ENCODE data around the gene ATP5PB.
A peak's percentile ranks its signal among the peaks of the same experiment; 100 is the strongest.

Gene ATP5PB

GRCh38 chr1:111446967-111447892, 2.0 kb upstream of the ATP5PB start:
- DNase-seq (ENCODE audit: low read depth): no peak

- DNase-seq (ENCODE audit: low read depth): peak; percentile 16
Measured at GRCh38 chr1:111448482-111448917, 764 bp upstream of the ATP5PB start.

DNA sequence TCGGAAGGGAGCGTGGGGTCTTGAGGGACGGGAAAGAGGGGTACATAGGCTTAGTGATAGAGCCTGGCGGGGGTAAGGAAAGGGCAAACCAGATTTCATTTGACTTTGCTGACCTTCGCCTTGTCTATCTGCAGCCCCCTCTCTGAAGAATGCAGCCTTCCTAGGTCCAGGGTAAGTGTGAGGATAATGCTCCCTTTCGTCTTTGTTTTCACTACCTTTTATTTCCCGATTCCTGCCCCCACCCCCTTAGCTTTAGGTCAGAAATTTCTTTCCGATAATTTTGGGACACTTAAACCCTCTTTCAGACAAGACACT, 396 bp downstream of the ATP5PB start:
- no peak for DNase-seq (ENCODE audit: low read depth)

DNA sequence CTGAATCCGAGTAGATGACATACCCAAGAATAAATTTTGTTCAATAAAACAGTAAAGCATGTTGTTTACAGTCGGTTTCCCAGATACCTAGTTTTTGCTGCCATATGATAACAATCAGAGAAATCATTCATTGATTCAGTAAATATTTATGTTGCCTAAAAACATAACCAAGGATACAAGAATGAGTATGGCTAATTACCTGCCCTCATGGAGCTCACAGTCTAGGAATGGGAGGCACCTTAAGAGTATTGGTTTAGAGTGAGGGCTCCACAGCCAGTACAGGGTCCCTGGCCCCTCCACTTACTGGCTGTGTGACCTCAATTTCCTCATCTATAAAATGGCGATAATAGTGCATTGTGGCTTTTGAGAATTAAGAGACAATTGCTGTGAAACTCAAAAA, 921 bp downstream of the ATP5PB start:
- no peak for DNase-seq (ENCODE audit: low read depth)

DNA sequence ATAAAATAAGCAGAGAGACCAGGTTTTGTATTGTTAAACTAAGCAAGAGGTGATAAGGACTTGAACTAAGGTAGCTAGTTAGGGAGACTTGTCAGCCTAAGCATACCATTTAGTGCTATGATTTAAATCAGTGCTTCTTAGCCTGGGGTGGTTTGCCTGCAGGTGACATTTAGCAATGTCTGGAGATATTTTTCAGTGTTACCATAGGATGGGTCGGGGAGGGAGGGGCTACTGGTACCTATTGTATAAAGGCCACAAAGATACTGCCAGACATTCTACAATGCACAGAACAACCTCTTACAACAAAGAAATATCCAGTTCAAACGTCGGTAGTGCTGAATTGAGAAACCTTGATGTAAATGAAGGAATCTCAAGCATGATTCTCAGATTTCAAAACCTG, 3.3 kb downstream of the ATP5PB start:
- DNase-seq (ENCODE audit: low read depth): no peak

DNA sequence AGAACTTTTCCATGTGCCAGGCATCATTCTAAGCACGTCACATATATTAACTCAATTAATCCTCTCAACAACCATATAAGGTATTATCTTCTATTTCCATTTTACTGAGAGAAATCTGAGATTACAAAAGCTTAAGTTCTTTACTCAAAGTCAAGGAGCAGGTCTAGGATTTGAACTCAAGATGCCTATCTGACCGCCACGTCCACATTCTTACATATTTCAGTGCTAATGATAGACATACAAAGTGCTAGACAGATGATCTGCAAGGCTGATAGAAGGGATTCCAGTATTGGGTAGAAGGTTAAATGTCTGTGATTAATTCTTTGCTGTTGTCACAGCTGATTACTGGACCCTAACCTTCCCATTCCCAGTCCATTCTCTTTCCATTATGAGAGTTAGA, 4.4 kb downstream of the ATP5PB start:
- DNase-seq (ENCODE audit: low read depth): peak; percentile 11

- DNase-seq (ENCODE audit: low read depth): no peak
Measured at GRCh38 chr1:111454859-111455641, 5.8 kb downstream of the ATP5PB start.

DNA sequence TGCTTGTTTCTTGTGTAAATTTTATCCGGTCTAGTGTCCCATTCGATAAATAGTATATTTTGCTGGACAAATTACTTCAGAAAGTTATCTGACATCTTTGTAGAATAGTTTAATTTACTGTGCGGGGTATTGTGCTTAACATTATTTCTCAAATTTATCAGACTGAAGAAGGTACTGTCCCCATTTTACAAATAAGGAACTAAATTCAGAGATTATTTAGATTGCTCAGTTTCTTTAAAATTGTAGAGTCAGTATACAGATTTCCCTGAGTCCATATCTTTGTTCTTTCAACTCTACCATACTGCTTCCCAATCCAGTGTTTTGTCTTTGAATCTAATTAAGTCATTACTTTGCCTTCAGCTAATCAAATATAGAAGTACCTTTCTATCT, 6.4 kb downstream of the ATP5PB start:
- no peak for DNase-seq (ENCODE audit: low read depth)

DNA sequence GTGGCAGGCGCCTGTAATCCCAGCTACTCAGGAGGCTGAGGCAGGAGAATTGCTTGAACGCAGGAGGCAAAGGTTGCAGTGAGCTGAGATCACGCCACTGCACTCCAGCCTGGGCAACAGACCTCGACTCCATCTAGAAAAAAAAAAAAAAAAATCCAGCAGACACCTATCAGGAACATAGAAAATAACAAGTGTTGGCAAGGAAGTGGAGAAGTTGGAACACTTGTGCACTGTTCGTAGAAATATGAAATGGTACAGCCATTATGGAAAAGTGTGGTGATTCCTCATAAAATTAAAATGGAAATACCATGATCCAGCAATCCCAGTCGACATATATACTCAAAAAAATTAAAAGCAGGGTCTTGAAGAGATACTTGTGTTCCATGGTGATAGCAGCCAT, 12.5 kb downstream of the ATP5PB start:
- no peak for DNase-seq (ENCODE audit: low read depth)

DNA sequence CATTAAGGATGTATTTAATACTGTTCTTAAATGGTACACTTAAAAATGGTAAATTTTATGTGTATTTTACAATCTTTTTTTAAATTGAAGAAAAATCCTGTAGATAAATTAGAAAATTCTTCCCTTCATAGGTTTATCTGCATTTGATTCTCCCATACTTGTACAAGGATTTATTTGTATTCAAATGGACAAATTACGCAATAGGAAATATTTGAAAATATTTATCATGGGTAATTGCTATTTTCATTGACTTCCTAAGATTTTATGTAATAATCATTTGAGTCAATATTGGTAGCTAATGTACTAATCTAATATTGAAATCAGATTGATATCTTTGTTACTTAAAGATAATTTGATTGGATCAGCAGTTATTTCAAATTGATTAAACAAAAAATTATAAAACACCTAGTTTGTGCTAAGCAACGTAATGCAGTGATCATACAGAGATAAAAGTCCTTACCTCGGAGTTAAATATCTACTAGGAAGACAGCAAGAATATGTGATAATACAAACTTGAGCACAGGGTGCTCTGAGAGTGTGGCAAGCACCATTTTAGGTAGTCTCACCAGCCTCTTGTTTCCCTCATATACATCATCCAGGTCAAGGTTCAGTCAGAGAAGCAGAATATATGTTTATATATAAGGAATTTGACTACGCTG, 13.2 kb downstream of the ATP5PB start:
- DNase-seq (ENCODE audit: low read depth): no peak

DNA sequence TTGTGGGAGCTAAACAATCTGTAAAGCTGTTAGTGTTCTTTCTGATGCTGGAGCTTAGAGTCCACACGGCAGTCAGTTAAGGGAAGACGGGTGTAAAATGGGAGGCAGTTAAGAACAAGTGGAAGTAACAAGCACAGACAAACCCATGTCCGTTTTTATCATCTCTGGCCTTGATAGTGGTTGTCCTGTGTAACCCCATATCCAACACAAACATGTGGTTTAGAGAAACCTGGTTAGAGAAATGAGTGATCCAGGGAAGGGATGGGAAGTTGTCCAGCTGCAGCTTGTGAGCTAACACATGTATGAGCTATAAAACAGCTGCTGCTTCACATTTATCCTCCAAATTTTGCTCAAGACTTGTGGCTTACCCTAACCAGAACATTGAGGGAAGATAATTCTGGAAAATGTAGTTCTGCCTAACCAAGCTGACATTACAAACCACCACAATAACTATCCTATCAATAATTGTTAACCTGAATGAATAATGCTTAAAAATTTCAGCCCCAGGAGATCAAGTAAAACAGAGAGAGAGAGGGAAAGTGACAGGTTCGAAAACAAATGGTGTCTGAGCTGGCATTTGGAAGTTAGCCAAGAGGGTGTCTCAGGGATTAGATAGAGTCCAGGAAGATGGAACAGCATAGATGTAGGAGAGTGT, 13.9 kb downstream of the ATP5PB start:
- peak; percentile 85 for DNase-seq (ENCODE audit: low read depth)

DNA sequence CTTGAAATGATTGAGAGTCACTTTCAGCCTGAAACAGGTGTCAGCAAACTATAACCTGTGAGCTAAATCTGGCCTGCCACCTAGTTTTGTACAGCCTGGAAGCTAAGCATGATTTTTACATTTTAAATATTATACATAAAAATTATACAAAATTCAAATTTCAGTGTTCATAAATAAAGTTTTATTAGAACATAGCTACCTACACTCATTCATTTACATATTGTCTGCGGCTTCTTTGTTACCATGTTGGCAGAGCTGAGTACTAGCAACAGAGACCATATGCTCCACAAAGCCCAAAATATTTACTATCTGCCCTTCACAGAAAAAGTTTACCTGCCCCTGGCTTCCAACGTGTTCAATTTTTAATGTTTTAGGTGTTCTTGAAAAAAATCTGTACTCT, 16.5 kb downstream of the ATP5PB start:
- no peak for DNase-seq (ENCODE audit: low read depth)

- no peak for DNase-seq (ENCODE audit: low read depth)
Measured at GRCh38 chr1:111466480-111466879, 17.2 kb downstream of the ATP5PB start.

DNA sequence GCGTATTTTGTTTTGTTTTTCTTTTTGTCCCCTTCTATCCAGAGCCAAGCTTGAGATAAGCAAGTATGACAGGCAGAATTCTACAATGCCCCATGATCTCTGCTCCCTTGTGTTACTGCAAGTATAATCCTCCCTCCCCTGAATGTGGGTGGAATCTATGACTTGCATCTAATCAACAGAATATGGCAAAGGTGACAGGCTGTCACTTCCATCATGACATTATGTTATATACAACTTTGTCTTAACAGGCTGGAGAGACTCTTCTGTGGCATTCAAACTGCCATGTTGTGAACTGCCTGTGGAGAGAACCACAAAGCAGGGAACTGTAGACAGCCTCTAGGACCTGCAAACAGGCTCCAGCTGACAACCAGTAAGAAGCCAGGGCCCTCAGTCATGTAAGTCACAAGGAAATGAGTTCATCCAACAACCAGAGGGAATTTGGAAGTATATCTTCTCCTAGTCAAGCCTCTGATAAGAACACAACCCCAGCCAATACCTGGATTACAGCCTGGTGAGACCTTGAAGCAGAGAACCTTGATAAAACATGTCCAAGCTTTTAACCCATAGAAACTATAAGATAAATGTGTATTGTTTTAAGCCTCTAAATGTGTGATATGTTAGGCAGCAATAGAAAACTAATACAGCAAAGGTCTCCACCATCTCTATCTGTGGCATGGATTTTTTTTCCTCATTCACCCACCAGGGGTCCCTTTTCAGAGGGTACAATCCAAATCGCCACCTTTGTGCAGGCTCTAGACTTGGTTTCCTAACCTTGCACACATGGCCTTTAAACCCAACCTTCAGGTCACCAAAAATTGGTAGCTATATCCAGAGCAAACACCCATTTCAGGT, 18.8 kb downstream of the ATP5PB start:
- peak; percentile 20 for DNase-seq (ENCODE audit: low read depth)

DNA sequence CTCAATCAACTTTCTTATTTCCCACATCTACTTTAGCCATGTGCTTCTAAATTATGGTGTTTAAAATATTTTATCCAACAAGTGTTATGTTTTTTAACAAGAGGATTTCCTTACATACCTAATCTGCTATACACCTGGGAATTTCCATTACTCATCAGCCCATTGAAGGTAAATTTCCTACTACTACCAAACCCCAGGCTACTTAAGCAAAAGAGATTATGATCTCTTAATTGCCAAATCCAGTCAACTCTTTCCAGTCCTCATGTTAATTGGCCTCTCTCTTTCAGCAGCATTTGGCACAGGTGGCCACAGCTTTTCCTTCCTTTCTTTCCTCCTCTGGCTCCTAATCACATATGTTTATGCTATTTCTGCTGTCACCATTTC, 19.4 kb downstream of the ATP5PB start:
- DNase-seq (ENCODE audit: low read depth): no peak

DNA sequence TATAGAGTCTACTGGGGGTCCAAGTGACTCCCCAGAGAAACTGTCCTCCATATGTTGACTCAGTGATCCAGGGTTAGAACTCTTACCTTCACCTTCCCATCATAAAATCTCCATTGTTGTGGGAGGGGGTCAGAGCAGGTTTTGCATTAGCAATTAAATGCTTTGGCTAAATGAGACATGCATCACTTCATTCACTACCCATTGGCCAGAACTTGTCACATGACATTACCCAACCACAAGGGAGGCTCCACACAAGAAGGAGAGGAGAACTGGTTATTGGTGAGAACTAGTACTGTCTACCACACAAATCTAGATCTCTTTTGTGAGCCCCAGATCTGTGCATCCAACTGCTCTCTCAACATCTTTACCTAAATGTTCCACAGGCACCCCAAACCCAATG, 20.3 kb downstream of the ATP5PB start:
- DNase-seq (ENCODE audit: low read depth): no peak

- DNase-seq (ENCODE audit: low read depth): no peak
Measured at GRCh38 chr1:111470596-111470995, 21.3 kb downstream of the ATP5PB start.

GRCh38 chr1:111471012-111471411, 21.7 kb downstream of the ATP5PB start:
- no peak for DNase-seq (ENCODE audit: low read depth)

DNA sequence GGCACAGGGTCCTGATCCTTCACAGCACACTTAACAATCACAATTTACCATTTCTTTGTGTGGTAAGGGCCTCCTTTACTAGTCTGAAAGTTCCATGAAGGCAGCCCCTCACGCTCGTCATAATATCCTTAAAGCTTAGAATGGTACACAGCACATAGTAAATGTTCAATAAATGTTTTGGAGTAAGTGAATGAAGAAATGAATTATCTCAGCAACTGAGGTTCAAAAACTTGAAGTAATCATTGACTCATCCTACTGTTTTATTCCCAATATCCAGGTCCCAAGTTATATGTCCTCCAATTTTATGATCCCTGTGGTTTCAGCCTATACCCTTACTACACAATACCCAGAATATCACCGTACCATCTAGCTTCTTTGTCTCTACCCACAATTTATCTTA, 22.3 kb downstream of the ATP5PB start:
- DNase-seq (ENCODE audit: low read depth): no peak

- no peak for DNase-seq (ENCODE audit: low read depth)
Measured at GRCh38 chr1:111474106-111474505, 24.8 kb downstream of the ATP5PB start.

GRCh38 chr1:111474521-111474920, 25.3 kb downstream of the ATP5PB start:
- DNase-seq (ENCODE audit: low read depth): no peak

Data from amniotic epithelial cell (primary cell).